Endometrium (tissue), 2 donors: Measurements from ENCODE around the gene STX16.

Experiments
- FAIRE-seq: peaks from 2 replicates; lab custom pipeline; 2012; peaks lifted over from hg19 to GRCh38; lab: Jason Lieb, UNC
- donor health status: control.
- donor health status: control.

Gene STX16

GRCh38 chr20:58677808-58678207 is 26.7 kb downstream of the STX16 start:
- no peak for FAIRE-seq

DNA sequence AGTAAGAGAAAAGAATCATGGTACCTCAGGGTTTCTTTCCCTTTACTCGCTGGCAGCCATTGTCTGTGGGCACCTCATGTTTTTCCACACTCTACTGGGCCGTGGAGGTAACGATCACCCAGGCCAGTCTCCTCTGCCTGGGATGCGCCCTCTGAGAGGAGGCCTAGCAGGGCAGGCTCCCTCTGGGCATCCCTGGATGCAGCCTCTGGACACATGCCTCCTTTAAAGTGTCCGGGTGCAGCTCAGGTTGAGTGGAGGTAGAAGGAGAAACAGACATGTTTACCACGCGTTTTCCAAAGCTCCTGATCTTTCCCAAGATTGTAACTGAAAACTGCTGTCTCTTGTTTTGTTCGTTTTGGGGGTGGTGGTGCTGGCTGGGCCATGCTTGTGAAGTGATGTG is 27.7 kb downstream of the STX16 start:
- no peak for FAIRE-seq

- no peak for FAIRE-seq
These were observed 31.8 kb downstream of the STX16 start for GRCh38 chr20:58682656-58683531.

GRCh38 chr20:58684291-58684690 is 33.2 kb downstream of the STX16 start:
- FAIRE-seq = no peak

DNA sequence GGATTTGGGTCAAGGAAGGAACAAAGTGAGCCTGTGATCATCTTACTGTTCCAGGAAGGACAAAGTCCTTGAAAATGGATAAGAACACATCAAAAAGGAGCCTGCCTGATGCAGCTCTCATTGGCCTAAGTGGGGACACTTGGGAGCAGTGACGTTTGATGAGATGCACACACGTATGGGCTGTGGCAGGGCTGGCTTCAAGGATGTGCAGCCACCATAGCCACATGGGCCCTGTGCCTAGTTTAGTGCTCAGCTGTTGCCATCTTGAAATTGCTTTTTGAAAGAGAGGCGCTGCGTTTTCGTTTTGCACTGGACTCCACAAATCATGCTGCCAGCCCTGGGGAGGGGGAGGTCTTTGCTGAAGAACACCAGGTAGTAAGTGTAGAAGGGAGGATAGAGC is 34.9 kb downstream of the STX16 start:
- FAIRE-seq = no peak

DNA sequence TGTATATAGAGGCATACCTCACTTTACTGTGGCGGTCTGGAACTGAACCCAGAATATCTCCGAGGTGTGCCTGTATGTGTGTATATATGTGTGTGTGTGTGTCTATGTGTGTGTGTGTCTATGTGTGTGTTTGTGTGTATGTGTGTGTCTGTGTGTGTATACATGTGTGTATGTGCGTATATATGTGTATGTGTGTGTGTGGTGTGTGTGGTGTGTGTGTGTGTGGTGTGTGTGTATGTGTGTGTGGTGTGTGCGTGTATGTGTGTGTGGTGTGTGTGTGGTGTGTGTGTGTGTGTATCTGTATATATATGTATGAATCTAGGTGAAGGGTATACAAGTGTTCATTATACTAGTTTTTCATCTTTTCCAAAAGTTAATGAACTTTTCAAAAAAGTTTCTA is 37.3 kb downstream of the STX16 start:
- no peak for FAIRE-seq

DNA sequence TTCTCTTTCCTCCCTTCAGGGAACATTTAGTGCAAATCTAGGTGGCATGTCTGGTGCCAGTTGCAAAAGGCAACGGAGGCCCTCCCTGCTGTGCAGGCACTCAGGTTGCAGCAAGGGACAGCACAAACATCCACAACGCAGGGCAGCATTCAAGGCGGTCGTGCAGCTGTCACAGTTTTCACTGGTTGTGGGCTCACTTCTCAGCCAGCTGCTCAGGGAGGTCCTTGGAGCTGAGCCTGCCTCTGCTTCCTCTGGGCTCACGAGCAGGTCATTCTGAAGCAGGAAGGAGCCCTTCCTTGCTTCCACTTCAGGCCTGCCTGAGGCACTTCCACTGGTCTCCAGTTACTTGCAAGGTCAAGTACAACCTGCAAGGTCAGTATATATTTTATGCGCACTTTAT is 37.8 kb downstream of the STX16 start:
- no peak for FAIRE-seq

GRCh38 chr20:58690396-58691135 is 39.5 kb downstream of the STX16 start:
- no peak for FAIRE-seq

GRCh38 chr20:58691773-58692578 is 40.9 kb downstream of the STX16 start:
- no peak for FAIRE-seq

GRCh38 chr20:58692579-58693225 is 41.6 kb downstream of the STX16 start, which contains the start of gene NPEPL1:
Gene NPEPL1 (plus strand): TSS chr20:58692800. CDS start chr20:58692901, 101 bp downstream.
- no peak for FAIRE-seq

- no peak for FAIRE-seq
These were observed 42.3 kb downstream of the STX16 start for GRCh38 chr20:58693226-58694006.

- FAIRE-seq = no peak
These were observed 43.4 kb downstream of the STX16 start for GRCh38 chr20:58694241-58695083.

- FAIRE-seq = no peak
These were observed 44.1 kb downstream of the STX16 start for GRCh38 chr20:58695084-58695722.

DNA sequence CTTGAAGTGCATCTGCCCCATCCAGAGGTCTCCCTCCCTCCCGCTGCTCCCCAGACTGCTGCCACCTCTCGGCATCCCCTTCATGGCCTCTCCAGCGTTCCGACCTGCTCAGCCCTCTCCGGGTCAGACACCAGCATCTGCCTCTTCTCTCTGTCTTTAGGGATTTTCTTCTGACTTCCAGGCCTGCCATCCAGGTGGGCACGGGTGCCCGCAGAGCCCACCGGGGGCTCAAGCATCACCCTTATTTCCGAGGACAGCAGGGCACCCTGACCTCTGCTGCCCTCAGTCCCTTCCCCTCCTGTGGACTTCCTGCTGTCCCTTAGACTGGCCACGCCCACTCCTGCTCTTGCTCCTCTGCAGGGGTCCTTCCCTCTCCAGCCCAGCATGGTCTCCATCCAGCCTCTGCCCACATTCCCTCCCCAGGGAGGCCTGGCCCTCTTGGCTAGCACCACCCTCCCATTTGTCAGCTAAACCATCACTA is 44.9 kb downstream of the STX16 start:
- no peak for FAIRE-seq

GRCh38 chr20:58696411-58696961 is 45.4 kb downstream of the STX16 start:
- FAIRE-seq = no peak

- no peak for FAIRE-seq
These were observed 46.3 kb downstream of the STX16 start for GRCh38 chr20:58697201-58697866.

- FAIRE-seq = no peak
These were observed 47.0 kb downstream of the STX16 start for GRCh38 chr20:58697867-58698703.
